GF-D8 (cell line): Measurements from ENCODE around the gene PLK4.
"Not testable (repeated sequence)": the region's sequence is repeated elsewhere in the genome, so short reads cannot be mapped to it uniquely, and the experiment has no call there.

ENCODE experiments used
- DNase-seq: peaks from one replicate; lab custom pipeline; 2025; lab: John Stamatoyannopoulos, UW

PLK4 gene

DNA sequence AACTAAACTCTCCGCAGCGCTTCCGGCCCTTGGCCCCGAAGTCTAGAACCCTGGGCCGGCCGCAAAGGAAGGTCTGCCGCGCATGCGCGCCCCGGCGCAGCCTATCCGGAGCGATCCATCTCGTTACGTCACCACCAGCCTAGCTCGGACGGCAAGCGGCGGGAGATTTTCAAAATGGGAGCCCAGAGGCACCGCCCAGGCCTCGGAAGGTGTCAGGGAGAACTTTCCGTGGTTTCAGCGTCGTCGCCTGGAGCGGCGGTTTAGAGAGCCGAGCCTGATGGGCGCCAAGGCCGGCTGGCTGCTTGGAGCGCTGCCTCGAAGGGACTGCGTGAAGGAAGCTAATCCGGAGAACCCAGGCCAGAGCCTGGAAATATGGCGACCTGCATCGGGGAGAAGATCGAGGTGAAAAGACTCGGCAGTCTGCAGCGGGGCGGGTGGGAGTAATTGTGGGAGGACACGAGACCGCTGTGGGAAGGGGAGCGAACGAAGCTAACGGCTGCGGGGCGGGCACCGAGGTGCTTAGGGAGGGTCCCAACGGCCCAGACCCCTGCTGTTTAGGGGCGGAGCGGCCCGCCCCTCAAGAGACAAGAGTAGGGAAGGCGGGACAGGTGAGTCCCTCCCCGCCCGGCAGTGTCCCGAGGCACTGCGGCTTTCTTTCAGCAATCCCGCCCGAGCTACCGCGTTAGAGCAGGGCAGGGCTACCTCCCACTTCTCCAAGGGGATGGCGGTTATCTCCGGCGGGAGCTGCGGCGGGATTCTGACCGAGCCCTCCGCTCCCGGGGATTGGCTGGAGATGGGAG is at the start of gene PLK4:
Gene PLK4, plus strand, starts transcription at position 131 of the 800 bp plus-strand sequence. Its CDS starts 242 bp downstream, at position 373.
- DNase-seq, result peak; percentile 90

DNA sequence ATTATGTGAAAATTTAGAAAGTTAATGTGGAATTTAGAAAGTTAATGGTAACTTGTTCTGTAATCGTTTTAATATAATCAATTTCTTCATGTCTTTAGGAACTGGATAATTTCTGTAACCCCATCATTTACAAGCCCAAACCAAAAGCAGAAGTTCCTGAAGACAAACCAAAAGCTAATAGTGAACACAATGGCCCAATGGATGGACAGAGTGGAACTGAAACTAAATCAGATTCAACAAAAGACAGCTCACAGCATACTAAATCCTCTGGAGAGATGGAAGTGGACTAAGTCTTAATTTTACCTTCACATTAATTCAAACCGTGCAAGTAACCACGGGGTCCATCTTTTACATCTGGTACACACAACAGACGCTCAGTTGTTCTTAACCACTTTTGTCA is 48.1 kb upstream of the PLK4 start:
- DNase-seq, result no peak

DNA sequence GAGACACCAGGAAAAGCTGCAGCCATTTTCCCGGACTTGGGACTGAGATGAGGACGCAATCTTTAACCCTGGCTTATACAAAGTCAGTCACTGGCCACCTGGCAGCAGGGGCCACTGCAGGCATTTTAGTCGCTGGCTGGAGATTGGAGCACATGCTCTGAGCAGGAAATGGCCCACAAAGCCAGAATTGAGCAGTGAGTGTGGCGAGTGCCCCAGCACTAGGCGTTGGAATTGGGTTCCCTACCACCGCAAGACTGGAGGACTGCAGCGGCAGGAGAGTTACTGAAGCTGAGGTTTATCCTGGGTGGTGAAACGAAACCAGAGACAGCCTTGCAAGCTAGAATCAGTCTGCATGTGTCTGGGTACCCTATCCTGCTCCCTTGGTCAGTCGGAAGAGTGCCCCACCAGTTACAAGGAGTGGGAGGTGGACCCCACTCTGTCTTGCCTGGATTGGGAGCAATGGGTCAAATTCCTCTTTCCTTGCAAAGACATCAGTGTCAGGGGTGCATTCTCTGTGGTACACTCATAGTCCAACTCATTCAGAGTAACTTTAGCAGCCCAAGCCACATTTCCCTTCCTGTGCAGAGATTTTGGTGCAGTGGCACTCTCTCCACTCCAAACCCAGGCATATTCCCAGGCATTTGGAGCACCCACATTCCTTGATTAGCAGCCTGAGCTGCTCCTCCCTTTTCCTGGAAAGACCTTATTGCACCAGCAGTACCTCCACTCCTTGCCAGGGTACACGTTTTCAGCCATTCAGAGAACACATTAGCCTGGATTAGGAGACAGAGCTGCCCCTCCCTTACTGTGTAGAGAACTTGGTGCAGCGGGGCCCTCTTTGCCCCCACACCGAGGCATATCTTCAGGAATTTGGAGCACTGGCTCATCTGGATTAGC is 36.7 kb upstream of the PLK4 start:
- DNase-seq, result no peak

DNA sequence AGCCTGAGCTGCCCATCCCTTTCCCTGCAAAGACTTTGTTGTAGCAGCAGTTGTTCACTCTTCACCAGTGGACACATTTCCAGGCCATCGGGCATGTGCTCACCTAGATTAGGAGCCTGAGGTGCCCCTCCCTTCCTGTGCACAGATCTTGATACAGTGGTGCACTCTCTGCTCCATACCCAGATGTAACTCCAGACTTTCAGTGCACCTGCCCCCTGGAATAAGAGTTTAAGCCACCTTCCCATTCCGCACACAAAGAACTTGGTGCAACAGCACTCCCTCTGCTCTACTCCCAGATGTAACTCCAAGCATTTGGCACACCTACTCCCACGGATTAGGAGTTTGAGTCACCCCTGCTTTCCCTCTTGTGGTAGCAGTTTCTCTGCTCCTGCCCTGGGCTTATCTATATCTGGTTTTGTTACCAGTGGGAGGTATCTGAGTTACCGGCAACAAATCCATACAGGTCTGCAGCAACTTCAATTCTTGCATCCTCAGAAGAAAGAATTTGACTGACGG is 36.0 kb upstream of the PLK4 start:
- DNase-seq, result no peak

DNA sequence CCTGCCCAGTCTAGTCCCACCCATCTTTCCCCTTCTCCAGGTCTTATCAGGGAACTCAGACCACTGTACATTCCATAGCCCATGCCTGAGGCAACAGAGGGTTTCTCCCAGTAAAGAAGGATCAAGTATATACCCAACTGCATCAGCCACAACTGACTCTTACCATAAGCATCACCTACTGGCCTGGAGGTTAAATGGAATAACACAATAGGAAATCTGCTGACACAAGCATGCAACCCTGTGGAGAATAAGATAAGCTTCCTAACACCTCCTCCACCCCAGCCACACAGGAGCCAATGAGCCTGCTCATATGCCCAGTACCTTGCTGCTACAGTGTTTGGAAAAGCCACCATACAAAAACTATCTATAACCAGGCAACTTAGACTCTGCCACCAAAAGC is 34.6 kb upstream of the PLK4 start:
- DNase-seq, result no peak

DNA sequence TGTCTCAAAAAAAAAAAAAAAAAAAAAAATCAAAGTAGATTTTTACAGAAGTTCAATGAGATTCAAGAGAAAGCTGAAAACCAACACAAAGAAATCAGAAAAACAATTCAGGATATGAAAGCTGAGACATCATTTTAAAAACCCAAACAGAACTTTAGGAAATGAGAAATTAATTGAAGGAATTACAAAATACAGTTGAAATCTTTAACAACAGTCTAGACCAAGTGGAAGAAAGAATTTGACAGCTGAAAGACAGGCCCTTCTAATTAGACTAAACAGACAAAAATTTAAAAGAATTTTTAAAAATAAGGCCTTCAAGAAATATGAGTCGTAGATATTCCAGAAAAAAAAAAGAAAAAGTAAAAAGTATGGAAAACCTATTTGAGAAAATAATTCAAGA is 33.9 kb upstream of the PLK4 start:
- DNase-seq, result no peak

DNA sequence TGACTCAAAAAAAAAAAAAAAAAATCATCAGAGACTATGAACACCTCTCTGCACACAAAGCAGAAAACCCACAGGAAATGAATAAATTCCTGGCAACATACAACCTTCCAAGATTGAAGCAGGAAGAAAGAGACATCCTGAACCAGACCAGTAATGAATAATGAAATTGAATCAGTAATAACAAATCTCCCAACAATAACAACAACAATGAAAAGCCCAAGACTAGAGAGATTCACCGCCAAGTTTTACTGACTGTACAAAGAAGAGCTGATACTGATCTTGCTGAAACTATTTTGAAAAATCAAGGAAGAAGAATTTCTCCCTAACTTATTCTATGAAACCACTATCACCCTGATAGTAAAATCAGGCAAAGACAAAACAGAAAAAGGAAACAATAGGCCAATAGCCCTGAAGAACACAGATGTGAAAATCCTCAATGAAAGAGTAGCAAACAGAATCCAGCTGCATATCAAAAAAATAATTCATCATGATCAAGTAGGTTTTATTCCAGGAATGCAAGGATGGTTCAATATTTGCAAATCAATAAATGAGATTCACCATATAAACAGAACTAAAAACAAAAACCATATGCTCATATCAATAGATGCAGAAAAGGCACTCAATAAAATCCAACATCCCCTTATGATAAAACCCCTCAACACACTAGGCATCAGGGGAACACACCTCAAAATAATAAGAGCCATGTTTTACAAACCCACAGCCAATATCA is 31.0 kb upstream of the PLK4 start:
- no peak for DNase-seq

DNA sequence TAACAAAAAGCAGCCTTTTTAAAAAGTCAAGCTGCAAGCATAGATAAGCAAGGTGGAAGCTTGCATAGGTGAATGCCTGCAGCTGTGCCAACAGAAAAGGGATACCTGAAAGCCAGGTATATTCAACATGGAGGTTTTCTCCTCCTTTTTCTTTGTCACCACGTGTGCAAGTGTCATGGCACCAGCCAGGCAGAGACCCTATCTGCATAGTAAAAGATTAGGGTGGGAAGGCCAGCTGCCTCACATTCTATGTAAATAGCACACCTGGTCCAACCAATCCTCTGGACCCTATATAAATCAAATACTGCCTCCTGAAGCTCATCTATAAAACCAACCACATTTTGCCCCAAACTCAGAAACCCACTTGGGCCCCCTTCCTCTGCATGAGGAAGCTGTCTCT is 28.0 kb upstream of the PLK4 start:
- no peak for DNase-seq

DNA sequence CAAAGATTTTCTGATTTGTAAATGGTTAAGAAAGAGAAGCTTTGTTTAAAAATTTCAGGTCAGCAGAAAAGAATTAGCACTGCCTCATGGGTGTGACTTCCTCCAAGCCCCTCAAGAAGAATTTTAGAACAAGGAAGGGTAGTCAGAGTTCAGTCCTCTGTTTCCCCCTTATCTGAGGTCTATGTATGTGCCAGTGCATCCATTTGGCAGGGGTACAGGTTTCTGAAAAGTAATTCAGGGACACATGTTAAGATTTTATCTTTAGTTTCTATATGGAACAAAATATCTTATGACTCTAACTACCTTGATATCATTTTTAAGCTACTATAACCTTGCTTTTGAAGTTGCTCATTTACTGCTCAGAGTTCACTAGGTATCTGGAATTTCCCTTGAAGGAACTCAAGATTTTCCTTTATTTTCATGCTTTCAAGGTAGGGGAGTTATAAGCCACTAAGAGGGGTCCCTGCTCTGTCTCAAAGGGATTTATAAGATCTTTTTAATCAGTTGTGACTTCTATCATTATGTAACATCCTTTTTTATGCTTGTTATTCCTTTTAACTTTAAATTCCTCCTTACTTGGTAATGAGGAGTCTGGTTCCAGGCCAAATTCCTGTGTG is 24.4 kb upstream of the PLK4 start:
- no peak for DNase-seq

DNA sequence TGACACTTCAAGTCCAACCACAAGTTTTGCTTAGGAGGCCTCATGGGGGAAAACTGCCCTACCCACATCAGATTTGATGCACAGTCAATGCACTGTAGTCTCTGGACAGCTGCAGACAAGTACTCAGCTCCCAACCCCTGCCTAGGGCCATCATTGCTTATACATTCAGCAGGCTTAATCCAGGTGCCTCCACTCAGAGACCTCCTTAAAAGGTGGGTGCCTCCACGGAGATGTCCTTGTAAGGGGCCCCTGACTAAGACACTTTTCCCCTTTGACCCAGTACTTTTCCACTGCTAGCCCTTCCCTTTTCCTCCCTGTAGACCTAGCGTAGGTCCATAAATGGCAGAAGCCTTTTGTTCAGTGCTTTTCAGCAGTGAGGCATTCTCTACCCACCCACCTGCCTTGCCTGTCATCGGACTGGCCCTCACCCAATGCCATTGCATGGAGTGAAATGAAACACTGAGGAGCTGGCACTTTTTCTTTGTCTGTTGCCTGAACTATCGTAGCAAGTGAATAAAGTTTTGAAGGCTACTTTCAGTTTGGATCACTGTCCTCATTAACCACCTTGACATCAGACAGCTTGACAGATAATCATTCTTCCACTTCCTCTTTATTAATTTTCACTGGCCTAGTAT is 23.8 kb upstream of the PLK4 start:
- DNase-seq, result no peak

DNA sequence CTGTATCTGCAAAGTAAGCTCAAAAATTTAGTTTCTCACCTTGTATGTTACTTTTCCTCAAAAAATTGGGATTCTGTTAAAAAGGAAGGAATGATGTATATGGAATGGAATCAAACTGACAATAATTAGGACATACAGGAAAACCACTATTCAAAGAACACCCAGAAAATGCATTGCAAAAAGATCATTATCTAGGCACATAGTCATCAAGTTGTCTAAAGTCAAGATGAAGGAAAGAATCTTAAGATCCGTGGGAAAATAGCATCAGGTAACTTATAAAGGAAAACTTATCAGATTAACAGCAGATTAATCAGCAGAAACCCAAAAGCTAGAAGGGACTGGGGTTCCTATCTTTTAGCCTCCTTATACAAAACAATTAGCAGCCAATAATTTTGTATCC is 23.1 kb upstream of the PLK4 start:
- DNase-seq, result no peak

DNA sequence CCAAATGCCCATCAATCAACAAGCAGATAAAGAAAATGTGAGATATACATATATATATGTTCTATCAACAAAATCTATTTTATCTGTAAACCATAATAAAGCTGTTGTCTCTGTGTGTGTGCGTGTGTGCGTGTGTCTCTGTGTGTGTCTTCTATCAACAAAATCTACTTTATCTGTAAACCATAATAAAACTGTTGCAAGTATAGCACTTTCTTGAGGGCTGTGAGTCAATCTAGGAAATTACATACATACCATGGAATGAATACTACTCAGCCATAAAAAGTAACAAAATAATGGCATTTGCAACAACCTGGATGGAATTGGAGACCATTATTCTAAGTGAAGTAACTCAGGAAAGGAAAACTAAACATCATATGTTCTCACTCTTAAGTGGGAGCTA is 12.5 kb upstream of the PLK4 start:
- no peak for DNase-seq

DNA sequence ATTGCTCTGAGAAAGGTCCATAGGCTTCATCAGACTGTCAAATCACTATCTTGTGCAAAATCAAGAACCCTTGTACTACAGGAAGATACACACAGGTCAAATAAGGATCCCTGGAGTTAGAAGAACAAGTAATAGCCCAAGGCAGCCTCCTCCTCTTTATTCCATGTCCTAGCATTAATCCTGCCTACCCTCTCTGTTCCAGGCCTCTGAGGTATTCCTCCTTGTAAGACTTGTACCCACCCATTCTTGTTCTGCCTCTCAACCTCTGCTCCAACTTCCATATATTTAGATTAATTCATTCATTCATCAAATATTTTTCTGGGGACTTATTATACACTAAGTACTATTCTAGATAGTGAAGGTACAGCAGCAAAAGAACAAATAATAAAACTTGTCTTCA is 10.4 kb upstream of the PLK4 start:
- no peak for DNase-seq

DNA sequence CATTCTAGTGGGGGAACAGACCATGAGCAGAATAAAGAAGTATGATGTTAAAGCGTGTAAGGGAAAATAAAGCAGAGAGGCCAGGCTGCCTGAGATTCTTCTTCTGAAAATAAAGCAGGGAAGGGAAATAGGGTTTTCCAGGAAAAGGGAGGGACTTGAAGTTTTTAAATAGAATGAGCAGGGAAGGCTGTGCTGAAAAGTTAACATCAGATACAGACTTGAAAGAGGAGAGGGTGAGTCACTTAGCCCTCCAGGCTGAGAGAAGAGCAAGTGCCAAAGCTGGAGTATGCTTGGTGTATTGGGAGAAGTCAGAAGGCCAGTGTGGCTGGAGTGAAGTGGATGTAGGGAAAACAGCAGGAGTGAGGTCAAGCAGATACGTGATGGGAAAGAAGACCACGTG is 10.0 kb upstream of the PLK4 start:
- DNase-seq, result no peak

DNA sequence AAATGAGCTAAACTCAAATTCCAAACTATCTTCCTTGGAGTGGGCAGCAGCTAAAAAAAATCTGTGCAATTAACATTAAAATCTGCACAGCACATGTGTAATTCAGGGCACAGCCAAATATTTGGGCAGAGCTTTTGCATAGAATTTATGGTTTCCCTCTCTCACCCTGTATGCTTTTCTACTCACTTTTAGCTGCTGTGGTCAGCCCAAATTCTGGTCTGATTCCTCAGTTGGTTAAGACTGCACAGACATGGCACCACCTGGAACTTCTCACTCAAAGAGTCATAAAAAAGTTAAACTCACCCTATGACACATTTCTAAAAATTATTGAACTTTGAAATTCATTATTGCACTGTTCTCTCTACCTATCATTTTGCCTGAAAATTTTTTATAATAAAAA is 4.9 kb upstream of the PLK4 start:
- no peak for DNase-seq

DNA sequence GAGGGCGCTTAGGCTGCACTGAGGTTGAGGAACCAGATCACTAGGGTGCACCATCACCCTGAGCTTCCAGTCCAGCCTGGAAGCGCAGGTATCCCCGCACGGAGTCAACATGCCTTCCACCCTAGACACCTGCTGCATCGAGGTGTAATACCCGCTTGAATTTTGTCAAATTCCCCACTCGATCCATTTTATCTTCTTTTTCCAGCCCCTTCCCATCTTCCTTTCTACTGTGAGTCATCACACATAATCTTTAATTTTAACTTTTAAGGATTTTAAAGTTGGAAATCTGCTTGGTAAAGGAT is 821 bp downstream of the PLK4 start:
- no peak for DNase-seq

DNA sequence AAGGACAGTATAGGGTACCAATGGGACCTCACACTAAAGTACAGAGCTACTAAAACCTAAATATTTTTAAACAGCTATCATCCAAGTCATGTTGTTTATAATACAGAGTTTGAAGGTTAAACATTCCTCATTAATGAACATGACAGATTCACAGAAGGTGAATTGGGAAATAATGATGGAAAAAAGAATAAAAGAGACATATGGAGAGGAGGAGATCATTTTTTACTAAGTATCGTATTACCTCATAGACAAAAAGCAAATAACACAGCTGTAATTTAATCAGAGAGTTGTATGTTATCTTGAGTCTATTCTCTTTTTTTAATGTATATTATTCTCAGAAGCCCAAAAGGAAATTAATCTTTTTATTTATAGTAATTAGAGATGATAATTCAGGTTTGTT is 7.9 kb downstream of the PLK4 start:
- DNase-seq, result no peak

DNA sequence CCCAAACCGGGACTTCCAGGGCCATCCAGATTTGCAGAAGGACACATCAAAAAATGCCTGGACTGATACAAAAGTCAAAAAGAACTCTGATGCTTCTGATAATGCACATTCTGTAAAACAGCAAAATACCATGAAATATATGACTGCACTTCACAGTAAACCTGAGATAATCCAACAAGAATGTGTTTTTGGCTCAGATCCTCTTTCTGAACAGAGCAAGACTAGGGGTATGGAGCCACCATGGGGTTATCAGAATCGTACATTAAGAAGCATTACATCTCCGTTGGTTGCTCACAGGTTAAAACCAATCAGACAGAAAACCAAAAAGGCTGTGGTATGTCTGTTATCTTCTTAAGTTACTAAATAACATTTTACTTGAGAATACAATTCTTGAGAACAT is 9.2 kb downstream of the PLK4 start:
- no peak for DNase-seq

DNA sequence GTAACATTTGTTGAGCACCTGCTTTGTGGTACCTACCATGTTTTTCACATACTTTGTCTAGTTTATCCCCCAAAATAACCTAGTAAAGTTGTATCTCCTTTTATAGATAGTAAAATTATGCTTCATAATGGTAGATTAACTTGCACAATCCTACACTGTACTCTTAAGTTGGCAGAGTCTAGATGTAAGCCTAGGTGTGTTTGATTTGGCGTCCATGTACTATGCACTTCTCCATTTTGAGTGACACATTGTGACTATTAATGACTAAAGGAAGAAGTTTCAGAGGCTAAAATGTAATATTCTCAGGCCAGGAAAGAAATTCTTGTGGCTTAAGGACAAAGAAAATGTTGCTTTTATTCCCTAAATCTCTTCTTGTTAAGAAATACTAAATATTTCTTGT is 15.4 kb downstream of the PLK4 start:
- DNase-seq, result no peak

DNA sequence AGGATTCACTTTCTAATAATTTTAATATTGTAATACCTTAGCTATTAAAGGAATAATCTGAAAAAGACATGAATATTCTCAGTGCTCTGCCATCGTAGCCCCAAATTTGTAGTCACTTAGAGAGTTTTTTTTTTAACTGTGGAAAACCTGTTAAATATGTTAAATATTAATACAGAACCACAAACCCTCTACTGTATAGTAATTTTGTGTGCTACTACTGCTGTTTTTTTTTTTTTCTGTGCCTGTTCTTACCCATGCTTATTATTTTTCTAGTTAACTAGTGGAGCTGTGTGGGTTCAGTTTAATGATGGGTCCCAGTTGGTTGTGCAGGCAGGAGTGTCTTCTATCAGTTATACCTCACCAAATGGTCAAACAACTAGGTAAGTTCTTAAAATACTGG is 15.8 kb downstream of the PLK4 start:
- DNase-seq, result no peak

DNA sequence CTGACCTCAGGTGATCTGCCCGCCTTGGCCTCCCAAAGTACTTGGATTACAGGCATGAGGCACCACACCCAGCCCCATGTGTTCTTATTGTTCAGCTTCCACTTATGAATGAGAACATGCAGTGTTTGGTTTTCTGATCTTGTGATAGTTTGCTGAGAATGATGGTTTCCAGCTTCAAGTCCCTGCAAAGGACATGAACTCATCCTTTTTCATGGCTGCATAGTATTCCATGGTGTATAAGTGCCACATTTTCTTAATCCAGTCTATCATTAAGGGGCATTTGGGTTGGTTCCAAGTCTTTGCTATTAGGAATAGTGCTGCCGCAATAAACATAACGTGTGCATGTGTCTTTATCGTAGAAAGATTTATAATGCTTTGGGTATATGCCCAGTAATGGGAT is 19.0 kb downstream of the PLK4 start:
- DNase-seq, result not testable (repeated sequence)

DNA sequence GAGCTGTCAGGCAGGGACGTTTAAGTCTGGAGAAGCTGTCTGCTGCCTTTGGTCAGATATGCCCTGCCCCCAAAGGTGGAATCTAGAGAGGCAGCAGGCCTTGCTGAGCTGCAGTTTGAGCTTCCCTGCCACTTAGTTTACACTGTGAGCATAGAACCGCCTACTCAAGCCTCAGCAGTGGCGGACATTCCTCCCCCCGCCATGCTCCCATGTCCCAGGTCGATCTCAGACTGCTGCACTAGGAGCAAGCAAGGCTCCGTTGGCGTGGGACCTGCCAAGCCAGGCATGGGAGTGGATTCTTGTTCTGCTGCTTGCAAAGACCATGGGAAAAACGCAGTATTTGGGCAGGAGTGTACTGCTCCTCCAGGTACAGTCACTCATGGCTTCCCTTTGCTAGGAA is 24.3 kb downstream of the PLK4 start:
- no peak for DNase-seq
